Measurements from ENCODE around the gene SMAD4.

The SMAD4 gene

GRCh38 chr18:51021226-51021965 lies 8.6 kb upstream of the SMAD4 start:
- no peaks in the 10 kb centered on the region for H3K27me3 ChIP-seq (ENCODE audit: control insufficient read depth in 1 of 2, insufficient read depth in 2 of 2, low read length in 2 of 2)
- H3K4me3 ChIP-seq (ENCODE audit: low read depth in 1 of 2, low read length in 2 of 2) = no peak overlapping the region

DNA sequence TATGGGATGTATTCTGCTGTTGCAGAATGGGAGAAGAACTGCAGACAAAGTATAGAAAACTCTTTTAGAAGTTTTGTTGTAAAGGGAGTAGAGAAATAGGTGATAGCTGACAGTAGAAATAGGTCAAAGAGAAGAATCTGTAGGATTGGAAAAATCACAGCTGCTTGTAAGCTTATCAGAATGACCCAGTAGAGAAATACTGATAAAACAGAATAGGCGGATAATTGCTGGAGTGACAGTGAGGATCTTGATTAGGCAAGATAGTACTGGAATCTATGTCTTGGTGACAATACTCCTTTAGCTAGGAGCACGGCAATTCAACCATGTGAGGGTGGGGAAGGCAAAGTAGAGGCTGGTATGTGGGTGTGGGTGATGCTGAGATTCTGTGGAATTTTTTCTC lies 4.5 kb upstream of the SMAD4 start:
- no peaks in the 10 kb centered on the region for H3K27me3 ChIP-seq (ENCODE audit: control insufficient read depth in 1 of 2, insufficient read depth in 2 of 2, low read length in 2 of 2)
- H3K27ac ChIP-seq (ENCODE audit: low read depth, low read length) = no peak overlapping the region
- H3K9me3 ChIP-seq (ENCODE audit: control insufficient read depth in 1 of 2, low read length in 2 of 2) = no peaks in the 10 kb centered on the region
- no peak overlapping the region for H3K4me3 ChIP-seq (ENCODE audit: low read depth in 1 of 2, low read length in 2 of 2)
- peaks cover 12 to 13% of the 10 kb centered on the region in 2 donors for H3K4me1 ChIP-seq (ENCODE audit: control insufficient read depth in 1 of 2, insufficient read depth in 2 of 2, low read length in 2 of 2)
- peaks cover 0 to 10% of the 10 kb centered on the region in 2 donors for H3K36me3 ChIP-seq (ENCODE audit: control insufficient read depth in 1 of 2, insufficient read depth in 2 of 2, low read length in 2 of 2)
- no peak overlapping the region for H3K9ac ChIP-seq (ENCODE audit: low read depth in 1 of 2, low read length in 2 of 2)

More at GRCh38 chr18:51021226-51021965, 8.6 kb upstream of the SMAD4 start:
- no peak overlapping the region for H3K27ac ChIP-seq (ENCODE audit: low read depth, low read length)
- H3K9ac ChIP-seq (ENCODE audit: low read depth in 1 of 2, low read length in 2 of 2) = no peak overlapping the region
- H3K9me3 ChIP-seq (ENCODE audit: control insufficient read depth in 1 of 2, low read length in 2 of 2) = no peaks in the 10 kb centered on the region
- peaks cover 0 to 11% of the 10 kb centered on the region in 2 donors for H3K36me3 ChIP-seq (ENCODE audit: control insufficient read depth in 1 of 2, insufficient read depth in 2 of 2, low read length in 2 of 2)
- H3K4me1 ChIP-seq (ENCODE audit: control insufficient read depth in 1 of 2, insufficient read depth in 2 of 2, low read length in 2 of 2) = no peaks in the 10 kb centered on the region

GRCh38 chr18:51028201-51028805 lies 1.7 kb upstream of the SMAD4 start:
- peaks cover 0 to 10% of the 10 kb centered on the region in 2 donors for H3K36me3 ChIP-seq (ENCODE audit: control insufficient read depth in 1 of 2, insufficient read depth in 2 of 2, low read length in 2 of 2)
- H3K9me3 ChIP-seq (ENCODE audit: control insufficient read depth in 1 of 2, low read length in 2 of 2) = no peaks in the 10 kb centered on the region
- peak overlapping the region in 1 of 2 donors; percentile 20 for H3K4me3 ChIP-seq (ENCODE audit: low read depth in 1 of 2, low read length in 2 of 2)
- no peak overlapping the region for H3K27ac ChIP-seq (ENCODE audit: low read depth, low read length)
- no peak overlapping the region for H3K9ac ChIP-seq (ENCODE audit: low read depth in 1 of 2, low read length in 2 of 2)
- no peaks in the 10 kb centered on the region for H3K27me3 ChIP-seq (ENCODE audit: control insufficient read depth in 1 of 2, insufficient read depth in 2 of 2, low read length in 2 of 2)
- peaks cover 18 to 26% of the 10 kb centered on the region in 2 donors for H3K4me1 ChIP-seq (ENCODE audit: control insufficient read depth in 1 of 2, insufficient read depth in 2 of 2, low read length in 2 of 2)

GRCh38 chr18:51029378-51029693 lies 677 bp upstream of the SMAD4 start:
- Histone ChIP-seq H3K27me3 (ENCODE audit: control insufficient read depth in 1 of 2, insufficient read depth in 2 of 2, low read length in 2 of 2) (no peaks in the 10 kb centered on the region), H3K4me3 (ENCODE audit: low read depth in 1 of 2, low read length in 2 of 2) (peak overlapping the region; percentile 63 to 70), H3K27ac (ENCODE audit: low read depth, low read length) (peak overlapping the region; percentile 98), H3K9me3 (ENCODE audit: control insufficient read depth in 1 of 2, low read length in 2 of 2) (no peaks in the 10 kb centered on the region), H3K9ac (ENCODE audit: low read depth in 1 of 2, low read length in 2 of 2) (peak overlapping the region; percentile 70 to 72), H3K36me3 (ENCODE audit: control insufficient read depth in 1 of 2, insufficient read depth in 2 of 2, low read length in 2 of 2) (peaks cover 0 to 10% of the 10 kb centered on the region in 2 donors), H3K4me1 (ENCODE audit: control insufficient read depth in 1 of 2, insufficient read depth in 2 of 2, low read length in 2 of 2) (peaks cover 18 to 26% of the 10 kb centered on the region in 2 donors)

DNA sequence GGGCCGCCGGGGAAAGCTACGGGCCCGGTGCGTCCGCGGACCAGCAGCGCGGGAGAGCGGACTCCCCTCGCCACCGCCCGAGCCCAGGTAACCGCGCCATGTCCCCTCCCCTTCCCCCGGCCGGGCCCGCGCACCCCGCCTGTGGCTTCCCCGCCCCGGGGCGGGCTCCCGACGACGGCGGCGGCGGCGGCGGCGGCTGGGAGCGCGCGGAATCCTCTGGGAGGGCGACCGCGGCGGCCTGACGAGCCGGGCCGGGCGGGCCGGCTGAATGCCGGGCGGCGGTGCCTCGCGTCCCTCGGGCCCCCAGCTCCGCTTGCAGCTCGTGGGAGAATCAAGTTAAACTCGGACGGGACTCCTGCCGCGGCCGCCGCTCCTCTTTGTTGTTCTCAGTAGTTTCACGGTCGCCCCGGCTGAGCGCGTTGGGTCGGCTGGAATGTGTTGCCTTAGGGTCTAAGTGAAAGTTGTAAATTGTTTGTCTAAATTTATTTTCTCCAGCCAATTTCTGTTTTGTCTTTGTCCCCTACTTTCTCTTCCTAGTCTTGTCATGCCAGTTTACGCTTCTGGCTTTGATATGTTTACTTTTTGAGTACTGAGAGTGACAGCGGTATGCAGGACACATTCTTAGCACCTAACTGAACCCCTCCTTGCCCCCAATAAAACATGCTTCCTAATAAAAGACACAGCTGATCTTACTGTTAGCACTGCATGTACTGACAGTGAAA lies 685 bp downstream of the SMAD4 start:
- Histone ChIP-seq H3K4me3 (ENCODE audit: low read depth in 1 of 2, low read length in 2 of 2) (peak overlapping the region; percentile 80 to 98), H3K36me3 (ENCODE audit: control insufficient read depth in 1 of 2, insufficient read depth in 2 of 2, low read length in 2 of 2) (peaks cover 0 to 6% of the 10 kb centered on the region in 2 donors), H3K27ac (ENCODE audit: low read depth, low read length) (peak overlapping the region; percentile 98), H3K27me3 (ENCODE audit: control insufficient read depth in 1 of 2, insufficient read depth in 2 of 2, low read length in 2 of 2) (no peaks in the 10 kb centered on the region), H3K9ac (ENCODE audit: low read depth in 1 of 2, low read length in 2 of 2) (peak overlapping the region; percentile 84 to 91), H3K9me3 (ENCODE audit: control insufficient read depth in 1 of 2, low read length in 2 of 2) (no peaks in the 10 kb centered on the region), H3K4me1 (ENCODE audit: control insufficient read depth in 1 of 2, insufficient read depth in 2 of 2, low read length in 2 of 2) (peaks cover 25 to 34% of the 10 kb centered on the region in 2 donors)

GRCh38 chr18:51032193-51032592 lies 2.2 kb downstream of the SMAD4 start:
- Histone ChIP-seq H3K27ac (ENCODE audit: low read depth, low read length) (no peak overlapping the region), H3K36me3 (ENCODE audit: control insufficient read depth in 1 of 2, insufficient read depth in 2 of 2, low read length in 2 of 2) (no peaks in the 10 kb centered on the region), H3K9me3 (ENCODE audit: control insufficient read depth in 1 of 2, low read length in 2 of 2) (no peaks in the 10 kb centered on the region), H3K27me3 (ENCODE audit: control insufficient read depth in 1 of 2, insufficient read depth in 2 of 2, low read length in 2 of 2) (no peaks in the 10 kb centered on the region), H3K9ac (ENCODE audit: low read depth in 1 of 2, low read length in 2 of 2) (no peak overlapping the region), H3K4me1 (ENCODE audit: control insufficient read depth in 1 of 2, insufficient read depth in 2 of 2, low read length in 2 of 2) (peaks cover 33 to 42% of the 10 kb centered on the region in 2 donors), H3K4me3 (ENCODE audit: low read depth in 1 of 2, low read length in 2 of 2) (peak overlapping the region; percentile 48 to 98)

GRCh38 chr18:51037230-51037629 lies 7.2 kb downstream of the SMAD4 start:
- Histone ChIP-seq H3K27me3 (ENCODE audit: control insufficient read depth in 1 of 2, insufficient read depth in 2 of 2, low read length in 2 of 2) (no peaks in the 10 kb centered on the region), H3K27ac (ENCODE audit: low read depth, low read length) (no peak overlapping the region), H3K9ac (ENCODE audit: low read depth in 1 of 2, low read length in 2 of 2) (no peak overlapping the region), H3K9me3 (ENCODE audit: control insufficient read depth in 1 of 2, low read length in 2 of 2) (no peaks in the 10 kb centered on the region), H3K4me1 (ENCODE audit: control insufficient read depth in 1 of 2, insufficient read depth in 2 of 2, low read length in 2 of 2) (peaks cover 31 to 40% of the 10 kb centered on the region in 2 donors), H3K4me3 (ENCODE audit: low read depth in 1 of 2, low read length in 2 of 2) (no peak overlapping the region), H3K36me3 (ENCODE audit: control insufficient read depth in 1 of 2, insufficient read depth in 2 of 2, low read length in 2 of 2) (no peaks in the 10 kb centered on the region)

DNA sequence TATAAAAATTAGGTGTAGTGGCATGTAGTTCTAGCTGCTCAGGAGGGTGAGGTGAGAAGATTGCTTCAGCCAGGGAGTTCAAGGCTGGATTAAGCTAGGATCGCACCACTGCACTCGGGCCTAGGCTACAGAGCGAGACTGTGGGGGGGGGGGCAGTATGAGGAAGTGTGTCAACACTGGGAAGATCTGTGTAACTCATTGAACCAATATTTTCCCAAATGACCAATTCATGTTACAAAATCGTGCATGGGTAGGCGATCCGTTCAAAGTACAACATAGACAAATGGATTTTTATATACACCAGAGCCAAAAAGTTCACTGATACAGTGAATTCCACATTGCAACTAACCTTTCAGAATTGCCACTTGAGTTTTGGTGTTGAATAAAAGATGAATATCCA lies 8.1 kb downstream of the SMAD4 start:
- Histone ChIP-seq H3K9me3 (ENCODE audit: control insufficient read depth in 1 of 2, low read length in 2 of 2) (no peaks in the 10 kb centered on the region), H3K4me1 (ENCODE audit: control insufficient read depth in 1 of 2, insufficient read depth in 2 of 2, low read length in 2 of 2) (peaks cover 31 to 33% of the 10 kb centered on the region in 2 donors), H3K36me3 (ENCODE audit: control insufficient read depth in 1 of 2, insufficient read depth in 2 of 2, low read length in 2 of 2) (no peaks in the 10 kb centered on the region), H3K27me3 (ENCODE audit: control insufficient read depth in 1 of 2, insufficient read depth in 2 of 2, low read length in 2 of 2) (no peaks in the 10 kb centered on the region), H3K27ac (ENCODE audit: low read depth, low read length) (no peak overlapping the region), H3K4me3 (ENCODE audit: low read depth in 1 of 2, low read length in 2 of 2) (no peak overlapping the region), H3K9ac (ENCODE audit: low read depth in 1 of 2, low read length in 2 of 2) (no peak overlapping the region)

- Histone ChIP-seq H3K9me3 (ENCODE audit: control insufficient read depth in 1 of 2, low read length in 2 of 2) (no peaks in the 10 kb centered on the region), H3K36me3 (ENCODE audit: control insufficient read depth in 1 of 2, insufficient read depth in 2 of 2, low read length in 2 of 2) (no peaks in the 10 kb centered on the region), H3K27me3 (ENCODE audit: control insufficient read depth in 1 of 2, insufficient read depth in 2 of 2, low read length in 2 of 2) (no peaks in the 10 kb centered on the region), H3K4me1 (ENCODE audit: control insufficient read depth in 1 of 2, insufficient read depth in 2 of 2, low read length in 2 of 2) (peaks cover 33 to 38% of the 10 kb centered on the region in 2 donors), H3K4me3 (ENCODE audit: low read depth in 1 of 2, low read length in 2 of 2) (no peak overlapping the region), H3K27ac (ENCODE audit: low read depth, low read length) (no peak overlapping the region), H3K9ac (ENCODE audit: low read depth in 1 of 2, low read length in 2 of 2) (no peak overlapping the region)
These were observed 9.4 kb downstream of the SMAD4 start for GRCh38 chr18:51039138-51040112.
